NCI-H1436 treated with DMSO at 0.1 percent for 48 hours (cell line): ENCODE data around the gene LIPJ.

Experiments
- DNase-seq: peaks from one replicate; lab custom pipeline; 2025; lab: John Stamatoyannopoulos, UW

The LIPJ gene

DNA sequence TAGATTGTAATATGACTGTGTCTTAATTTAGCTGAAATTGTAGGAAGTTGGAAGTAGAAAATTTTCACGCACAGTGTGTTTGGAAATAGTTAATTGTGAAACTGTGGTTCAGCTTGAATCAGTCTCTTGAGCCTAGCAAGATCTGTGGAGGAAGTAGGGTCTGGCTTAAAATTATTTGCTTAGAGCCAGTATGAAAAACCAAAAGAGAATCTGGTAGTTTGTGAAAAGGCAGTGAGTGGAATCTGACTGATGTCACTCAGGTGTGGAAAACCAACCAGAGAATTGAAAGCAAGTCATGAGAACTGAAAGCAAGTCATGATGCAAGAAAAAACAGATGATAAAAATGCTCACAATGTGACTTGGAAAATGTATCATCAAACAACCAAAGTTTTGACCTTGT, 11.5 kb downstream of the LIPJ start:
- no peak for DNase-seq

DNA sequence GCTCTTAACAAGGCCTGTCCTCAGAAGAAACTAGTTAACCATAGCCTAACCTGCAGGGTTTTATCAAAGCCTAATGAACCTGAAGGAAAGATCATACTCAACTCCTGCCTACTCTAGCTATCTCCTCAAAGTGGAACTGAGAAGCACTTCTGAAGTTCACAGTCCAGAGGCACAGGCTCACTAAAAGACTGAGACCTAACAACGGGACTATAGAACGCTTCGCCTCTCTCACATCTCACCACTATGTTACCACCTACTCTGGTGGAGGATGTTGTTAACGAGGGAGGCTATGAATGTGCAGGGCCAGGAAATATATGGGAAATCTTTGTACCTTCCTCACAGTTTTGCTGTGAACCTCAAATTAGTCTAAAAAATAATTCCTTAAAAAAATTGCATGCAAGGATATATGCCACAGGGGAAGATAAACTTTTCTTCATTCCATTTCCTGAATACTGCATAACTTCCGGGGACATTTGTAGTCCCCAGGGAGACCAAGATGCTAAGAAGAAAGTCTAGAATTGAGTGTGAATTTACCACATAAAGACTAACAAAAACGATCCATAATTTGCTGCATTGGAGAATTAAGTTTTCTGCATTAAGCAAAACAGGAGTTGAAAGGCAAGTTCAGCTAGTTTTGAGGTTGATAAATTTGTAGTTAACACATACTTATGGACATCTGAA, 21.6 kb downstream of the LIPJ start:
- no peak for DNase-seq

DNA sequence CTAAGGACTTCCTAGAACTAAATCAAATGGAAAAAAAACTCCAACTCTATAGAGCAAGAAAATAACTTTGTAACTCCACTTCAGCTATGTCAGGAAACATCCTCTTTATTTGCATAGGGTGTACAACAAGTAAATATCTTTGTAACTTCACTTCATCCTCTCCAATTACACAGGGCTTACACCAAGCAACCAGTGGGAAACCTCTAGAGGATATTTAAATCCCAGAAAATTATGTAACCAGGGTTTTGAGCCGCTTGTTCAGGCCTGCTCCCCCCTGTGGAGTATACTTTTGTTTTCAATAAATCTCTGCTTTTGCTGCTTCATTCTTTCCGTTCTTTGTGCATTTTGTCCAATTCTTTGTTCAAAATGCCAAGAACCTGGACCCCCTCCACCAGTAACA, 22.2 kb downstream of the LIPJ start:
- no peak for DNase-seq

DNA sequence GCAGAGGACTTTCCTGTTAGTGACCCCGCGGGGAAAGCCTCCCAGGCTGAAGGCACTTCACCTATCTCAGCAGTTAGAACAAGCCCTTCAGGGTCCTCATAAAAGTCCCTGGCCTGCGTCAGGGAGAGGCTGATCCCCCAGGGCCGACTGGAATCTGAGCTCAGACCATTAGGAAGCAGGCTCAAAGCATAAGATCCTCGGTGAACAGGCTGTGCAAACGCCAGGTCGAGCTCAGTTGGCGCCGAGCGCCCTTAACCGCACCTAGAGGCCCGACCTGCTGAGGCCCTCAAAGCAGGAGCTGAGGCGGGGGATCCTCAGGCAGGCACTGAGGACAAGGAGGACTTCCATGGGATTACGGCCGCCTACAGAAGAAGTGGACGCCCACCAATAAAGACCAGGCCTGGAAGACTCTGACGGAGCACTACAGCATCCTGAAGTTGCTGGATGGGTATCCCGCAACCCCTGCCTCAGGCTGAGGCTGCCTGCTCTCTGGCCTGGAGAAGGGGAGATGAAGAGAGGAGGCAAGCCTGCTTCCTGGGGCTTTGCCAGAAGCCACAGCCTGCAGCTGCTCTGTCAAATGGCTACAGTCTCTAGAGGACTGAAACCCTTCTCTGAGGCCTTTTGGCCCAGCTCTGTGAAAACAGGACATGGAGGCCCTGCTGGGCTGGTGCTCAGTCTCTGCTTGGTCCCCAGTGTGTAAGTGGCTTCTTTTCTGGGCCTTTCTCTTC, 29.9 kb downstream of the LIPJ start:
- no peak for DNase-seq

DNA sequence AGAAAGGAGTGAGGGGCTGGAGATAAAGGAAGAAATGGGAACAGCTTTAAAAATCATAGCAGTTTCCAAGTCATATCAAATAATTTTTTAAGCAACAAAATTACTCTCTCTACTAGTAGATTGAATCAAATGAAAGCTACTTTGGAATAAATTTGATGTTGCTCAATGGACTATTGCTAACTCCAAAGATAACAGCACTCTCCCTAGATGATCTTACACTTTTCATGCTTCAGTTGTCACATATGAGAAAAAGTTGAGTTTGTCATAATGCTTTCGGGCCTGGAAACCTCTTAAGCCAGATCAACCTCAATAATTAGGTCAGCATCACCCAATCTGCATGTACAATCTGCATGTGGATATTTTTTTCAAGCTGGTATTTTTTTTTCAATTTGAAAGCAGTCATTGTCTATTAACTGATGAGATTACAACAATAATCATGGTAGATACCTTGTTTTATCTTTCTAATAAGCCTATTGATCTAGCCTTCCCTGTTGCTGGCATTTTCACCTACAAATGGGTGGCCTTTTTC, 31.3 kb downstream of the LIPJ start:
- DNase-seq = no peak

DNA sequence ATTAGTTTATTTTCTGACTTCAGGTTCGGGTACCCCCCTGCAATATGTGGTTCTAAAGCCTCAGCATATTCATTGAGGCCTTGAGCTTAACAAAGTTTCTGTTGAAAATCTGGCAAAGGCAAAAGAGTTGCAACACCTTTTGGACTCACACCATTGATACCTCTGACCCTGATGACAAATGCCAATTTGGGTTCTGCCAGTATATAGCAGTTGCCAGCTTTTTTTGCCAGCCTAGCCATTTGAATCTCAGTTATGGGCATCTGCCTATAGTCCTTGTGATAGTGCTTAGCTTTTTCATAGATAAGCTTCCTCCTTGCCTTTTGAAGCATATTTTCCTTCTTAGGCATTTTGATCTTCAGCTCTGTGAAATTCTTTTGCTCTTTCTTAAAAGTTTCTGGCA, 31.9 kb downstream of the LIPJ start:
- no peak for DNase-seq

DNA sequence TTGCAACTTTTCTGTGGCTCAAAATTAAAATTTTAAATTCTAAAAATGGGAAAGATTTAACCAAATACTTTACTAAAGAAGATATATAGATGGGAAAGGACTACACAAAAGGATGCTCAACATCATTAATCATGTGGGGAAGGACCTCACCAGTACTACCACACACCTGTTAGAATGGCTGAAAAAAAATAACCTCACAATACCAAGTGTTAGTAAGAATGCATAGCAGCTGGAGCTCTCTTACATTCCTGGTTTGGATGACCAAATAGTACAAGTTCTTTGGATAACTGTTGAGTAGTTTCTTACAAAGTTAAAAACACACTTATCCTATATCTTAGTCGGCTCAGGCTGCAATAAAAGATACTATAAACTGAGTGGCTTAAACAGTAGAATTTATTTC, 33.9 kb downstream of the LIPJ start:
- no peak for DNase-seq

DNA sequence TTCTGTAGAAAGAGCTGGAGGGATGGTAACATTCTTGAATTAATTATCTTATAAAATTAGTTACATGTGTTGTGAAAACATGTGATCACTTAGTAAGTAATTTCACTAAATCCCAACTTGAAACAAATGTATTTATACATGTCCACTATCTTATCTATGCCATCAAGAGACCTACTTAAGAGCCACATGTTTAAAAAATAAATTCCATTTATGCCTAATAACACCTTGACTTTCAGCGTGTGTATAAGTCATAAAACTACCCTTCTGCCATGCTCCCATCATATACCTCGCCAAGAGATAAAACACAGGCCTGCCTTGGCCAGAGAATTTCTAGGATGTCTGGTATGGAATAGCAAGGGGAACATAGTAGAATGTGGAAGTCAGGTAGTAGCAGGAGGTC, 37.3 kb downstream of the LIPJ start:
- DNase-seq = no peak

DNA sequence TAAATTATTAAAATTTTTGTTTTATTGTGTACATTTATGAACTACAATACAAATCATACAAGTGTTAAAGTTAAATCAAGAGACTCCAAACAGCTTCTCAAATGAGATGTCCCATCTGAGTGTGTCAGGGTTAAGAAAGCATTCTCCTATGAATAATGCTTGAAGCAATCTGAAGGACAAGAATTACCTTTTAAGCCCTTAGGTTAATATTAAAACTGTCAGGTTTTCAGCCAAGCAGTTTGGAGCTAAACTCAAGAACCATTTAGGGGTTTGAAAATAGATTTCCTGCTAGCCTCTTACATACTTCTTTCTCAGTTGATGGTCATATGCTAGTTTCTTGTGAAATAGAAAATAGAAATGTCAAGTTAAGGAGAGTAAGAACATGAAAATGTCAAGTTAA, 38.3 kb downstream of the LIPJ start:
- DNase-seq = no peak

DNA sequence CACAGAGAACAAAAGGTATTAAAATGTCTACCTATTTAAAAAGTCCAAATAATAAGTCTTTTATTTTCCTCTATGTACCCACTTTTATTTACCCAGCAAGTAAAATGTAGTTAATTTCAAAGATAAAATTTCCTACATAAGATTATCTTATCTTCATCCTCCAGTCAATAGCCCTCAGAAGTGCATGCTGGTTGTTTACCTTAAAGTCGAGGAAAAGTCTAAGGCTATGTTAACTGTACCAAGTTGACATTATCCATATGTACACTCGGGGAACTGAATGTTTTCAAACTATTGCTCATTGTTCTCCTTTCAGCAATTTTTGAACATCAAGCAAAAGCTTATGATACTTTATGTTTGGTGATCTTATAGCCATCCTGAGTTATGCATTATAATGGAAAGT, 53.6 kb downstream of the LIPJ start:
- no peak for DNase-seq

DNA sequence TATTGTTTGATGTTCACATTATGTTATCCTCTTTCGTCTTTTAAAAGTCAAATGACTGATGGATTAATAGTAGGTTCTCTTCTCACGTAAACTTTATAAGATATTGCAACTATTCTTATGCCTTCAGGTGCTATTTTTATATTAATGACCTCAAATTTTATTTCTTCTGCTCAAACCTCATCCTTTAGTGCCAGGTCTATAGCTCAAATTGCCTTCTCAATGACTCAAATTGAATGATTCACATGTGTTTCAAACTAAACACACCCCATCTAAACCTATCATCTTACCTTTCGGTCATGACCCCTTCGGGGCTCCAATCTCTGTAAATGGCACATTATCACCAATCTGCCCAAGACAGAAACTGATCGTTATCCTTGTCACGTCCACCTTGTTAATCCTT, 55.6 kb downstream of the LIPJ start:
- DNase-seq = no peak

DNA sequence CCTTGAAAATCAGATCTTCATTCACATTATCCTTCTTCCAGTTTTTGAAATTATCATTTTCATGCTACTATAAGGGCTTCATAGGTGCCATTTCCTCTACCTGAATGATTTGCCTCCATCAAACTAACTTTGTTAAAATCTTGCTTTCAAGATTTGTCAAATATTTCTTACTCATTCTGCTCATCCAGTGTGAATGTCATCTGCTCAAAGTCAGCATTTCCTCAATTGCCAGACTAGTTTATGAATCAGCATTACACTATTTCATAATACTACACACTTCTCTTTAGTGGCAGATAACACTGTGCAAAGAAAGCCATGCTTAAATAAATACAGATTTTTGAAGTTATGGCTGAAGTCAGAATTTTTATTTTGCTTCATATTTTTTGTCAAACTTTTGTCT, 56.4 kb downstream of the LIPJ start:
- DNase-seq = no peak

DNA sequence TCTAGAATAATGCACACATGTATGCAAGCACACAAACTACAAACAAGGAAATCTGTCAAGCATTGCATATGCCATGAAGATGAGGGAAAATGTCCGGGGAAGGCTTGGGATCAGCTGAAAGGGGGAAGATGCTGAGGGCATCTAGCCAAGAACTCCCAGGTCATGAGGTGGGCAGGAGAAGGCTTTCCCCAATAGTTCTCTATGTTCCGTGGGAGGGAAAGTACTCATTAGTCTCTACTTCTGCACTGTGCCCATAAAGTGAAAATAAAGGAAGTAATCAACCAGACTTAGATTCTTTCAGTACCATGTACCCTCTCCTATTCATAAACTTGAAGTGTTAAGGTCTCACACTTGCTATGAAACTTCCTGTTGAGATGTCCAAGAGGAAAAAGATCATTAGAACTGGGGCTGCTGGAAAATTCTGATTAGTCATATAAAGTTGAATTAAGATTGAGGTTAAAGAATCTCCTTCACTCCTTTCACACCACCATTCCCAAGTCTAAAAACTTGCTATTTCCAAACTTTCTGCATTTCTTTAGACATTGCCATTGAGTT, 60.6 kb downstream of the LIPJ start:
- DNase-seq = no peak

DNA sequence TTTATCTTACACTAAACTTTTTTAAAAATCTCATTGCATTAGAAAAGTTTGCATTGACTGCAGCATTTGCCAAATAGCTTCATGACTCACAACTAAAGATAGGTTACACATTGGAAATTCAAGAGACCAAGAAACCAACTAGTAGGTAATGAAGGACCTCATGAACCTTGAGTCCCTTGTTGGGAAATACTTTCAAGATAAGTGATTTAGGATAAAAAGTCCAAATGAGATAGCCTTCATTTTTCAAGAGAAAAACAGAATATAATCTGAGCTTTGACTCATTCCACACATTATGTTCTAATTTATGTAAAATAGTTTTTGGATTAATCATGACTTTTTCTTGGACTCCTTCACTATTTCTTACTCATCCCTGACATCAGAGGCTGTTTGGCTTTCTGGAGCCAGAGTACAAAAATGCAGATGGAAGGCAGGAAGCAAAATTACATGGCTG, 64.6 kb downstream of the LIPJ start:
- no peak for DNase-seq

DNA sequence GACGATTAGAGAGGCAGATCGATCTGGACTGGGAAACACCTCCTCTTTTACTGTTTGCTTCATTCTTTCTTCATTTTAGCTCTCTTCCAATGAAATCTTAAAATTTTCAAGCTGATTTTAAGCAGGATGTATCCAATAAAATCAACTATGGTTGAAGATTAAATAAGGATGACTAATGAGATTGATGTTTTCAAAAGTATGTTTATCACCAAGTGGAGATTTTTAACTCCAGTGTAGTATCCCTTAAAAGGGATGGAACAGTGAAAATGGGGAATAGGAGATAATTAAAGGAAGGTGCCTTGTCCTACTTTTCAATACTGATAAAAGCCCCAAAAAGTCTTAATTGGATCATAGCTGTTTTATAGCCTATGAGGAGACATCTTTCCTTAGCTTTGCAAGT, 66.1 kb downstream of the LIPJ start:
- DNase-seq = no peak
